Middle frontal gyrus (tissue), 1 donor: ENCODE measurements around the gene LMO7.

Experiments
- DNase-seq: peaks from one replicate; pipeline ENCODE4 v3.0.0-alpha.2; 2015; ENCODE audit warnings: low spot score; ENCODE audit errors: extremely low spot score

LMO7 gene

GRCh38 chr13:75798353-75799255, 162.5 kb downstream of the LMO7 start:
- DNase-seq, result no peak

DNA sequence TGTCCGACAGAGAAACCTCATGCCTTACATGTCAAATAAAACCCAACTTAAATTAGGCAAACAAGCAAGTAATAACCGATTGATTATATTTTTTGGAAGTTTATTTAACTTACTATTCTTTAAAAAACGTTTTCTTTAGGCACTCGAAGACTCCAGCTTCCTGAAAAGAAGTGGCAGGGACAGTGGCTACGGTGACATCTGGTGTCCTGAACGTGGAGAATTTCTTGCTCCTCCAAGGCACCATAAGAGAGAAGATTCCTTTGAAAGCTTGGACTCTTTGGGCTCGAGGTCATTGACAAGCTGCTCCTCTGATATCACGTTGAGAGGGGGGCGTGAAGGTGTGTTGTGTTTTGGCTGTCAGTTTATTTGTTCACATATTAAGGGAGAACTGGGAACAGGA, 164.4 kb downstream of the LMO7 start:
- no peak for DNase-seq

DNA sequence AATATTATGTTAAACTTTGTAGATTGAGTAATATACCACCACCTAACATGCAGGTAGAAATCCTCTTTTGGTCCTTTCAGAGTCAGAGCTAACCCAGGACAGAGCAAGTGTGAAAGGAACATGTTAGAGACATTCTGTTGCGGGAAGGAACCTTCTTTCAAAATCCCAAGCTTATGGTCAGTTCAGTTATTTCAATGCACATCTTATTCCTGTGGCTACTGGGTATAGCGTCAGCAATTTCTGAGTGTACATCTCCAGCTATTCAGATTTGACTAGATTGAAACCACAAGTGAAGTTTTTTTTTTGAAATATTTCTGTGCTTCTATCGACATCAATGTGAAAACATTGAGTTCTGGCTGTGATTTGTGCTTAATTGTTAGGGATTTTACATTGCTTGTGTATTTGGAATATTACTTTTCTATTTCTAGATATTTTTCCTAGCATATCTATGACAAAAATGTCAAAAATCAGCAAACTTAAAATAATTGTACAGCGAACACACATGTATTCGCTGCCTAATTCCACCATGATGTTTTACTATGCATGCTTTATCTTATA, 165.3 kb downstream of the LMO7 start:
- no peak for DNase-seq

GRCh38 chr13:75802161-75802560, 166.0 kb downstream of the LMO7 start:
- no peak for DNase-seq

DNA sequence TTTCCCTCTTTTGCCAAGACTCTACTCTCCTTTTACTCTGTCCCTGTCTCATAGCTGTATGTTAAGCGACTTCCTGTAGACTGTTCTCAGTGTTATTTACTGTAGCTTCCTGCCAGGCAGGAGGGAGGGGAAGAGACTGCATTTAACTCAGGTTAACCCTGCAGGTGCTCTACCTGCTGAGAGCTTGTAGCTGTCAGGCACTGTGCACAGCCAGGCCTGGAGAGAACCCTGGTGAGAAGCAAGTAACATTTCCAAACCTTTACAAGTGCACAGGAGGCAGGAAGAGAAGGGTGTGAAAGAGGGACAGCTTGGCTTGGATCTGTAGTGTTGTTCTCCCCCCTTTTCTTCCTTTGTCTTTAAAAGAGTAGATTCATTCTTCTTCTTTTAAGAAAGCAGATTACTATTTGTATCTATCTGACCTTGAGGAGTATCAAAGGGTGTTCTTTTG, 167.1 kb downstream of the LMO7 start:
- DNase-seq, result no peak

DNA sequence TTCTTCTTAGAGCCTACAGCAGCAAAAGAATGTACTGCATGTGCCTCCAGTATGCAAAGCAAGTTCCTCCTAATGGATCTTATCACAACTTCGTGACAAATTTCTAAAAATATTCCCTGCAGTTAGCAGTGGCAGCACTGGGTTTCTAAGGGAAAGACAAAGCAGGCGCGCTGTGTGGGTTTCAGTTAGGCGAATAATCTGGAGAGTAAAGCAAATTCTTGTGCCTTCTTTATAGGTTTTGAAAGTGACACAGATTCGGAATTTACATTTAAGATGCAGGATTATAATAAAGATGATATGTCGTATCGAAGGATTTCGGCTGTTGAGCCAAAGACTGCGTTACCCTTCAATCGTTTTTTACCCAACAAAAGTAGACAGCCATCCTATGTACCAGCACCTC, 167.9 kb downstream of the LMO7 start:
- DNase-seq, result no peak

GRCh38 chr13:75804605-75805004, 168.5 kb downstream of the LMO7 start:
- DNase-seq, result no peak

GRCh38 chr13:75806117-75806516, 170.0 kb downstream of the LMO7 start:
- DNase-seq, result no peak

- no peak for DNase-seq
These were observed 175.2 kb downstream of the LMO7 start for GRCh38 chr13:75811361-75811760.

GRCh38 chr13:75811841-75812240, 175.7 kb downstream of the LMO7 start:
- DNase-seq, result no peak

GRCh38 chr13:75812751-75813181, 176.6 kb downstream of the LMO7 start:
- DNase-seq, result no peak

GRCh38 chr13:75813323-75813722, 177.2 kb downstream of the LMO7 start:
- DNase-seq, result no peak

GRCh38 chr13:75818179-75818967, 182.2 kb downstream of the LMO7 start:
- DNase-seq, result no peak

- no peak for DNase-seq
These were observed 182.8 kb downstream of the LMO7 start for GRCh38 chr13:75818968-75819225.

DNA sequence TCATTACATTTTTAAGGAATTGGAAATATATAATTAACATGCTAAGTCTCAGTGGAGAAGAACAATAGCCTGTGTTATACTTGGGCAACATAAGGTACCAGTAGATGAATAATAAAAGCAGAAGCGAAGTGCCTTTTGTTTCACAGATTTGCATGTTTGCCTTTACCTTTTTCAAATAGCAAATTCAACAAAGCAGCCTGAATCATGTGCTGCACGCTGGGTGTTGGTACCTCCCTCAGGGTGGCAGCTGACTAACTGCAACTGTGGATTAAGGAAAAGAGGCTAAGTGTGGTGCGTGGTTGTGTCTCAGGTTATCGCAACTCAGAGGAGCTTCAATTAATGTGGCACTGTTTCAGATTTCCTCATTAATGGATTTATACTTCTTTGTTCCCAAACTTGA, 189.0 kb downstream of the LMO7 start:
- DNase-seq, result no peak

- no peak for DNase-seq
These were observed 189.5 kb downstream of the LMO7 start for GRCh38 chr13:75825594-75825993.

DNA sequence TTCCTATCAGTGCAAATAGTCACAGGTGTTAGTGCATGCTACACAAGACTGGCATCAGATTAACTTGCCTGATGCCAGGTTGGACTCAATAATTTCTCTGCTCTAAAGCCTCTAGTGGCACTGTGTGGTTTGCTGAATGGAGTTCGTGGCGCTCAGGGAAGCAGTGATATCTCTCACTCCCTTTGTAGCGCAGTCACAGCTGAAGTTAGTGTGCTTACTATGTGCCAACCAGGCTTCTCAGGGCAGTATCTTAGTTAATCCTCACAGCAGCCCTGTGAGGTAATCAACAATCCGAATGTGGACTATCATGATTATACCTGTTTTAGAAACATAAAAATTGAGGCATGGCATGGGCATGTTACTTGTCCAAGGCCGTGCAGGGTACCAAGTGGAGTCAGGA, 190.3 kb downstream of the LMO7 start:
- no peak for DNase-seq

- no peak for DNase-seq
These were observed 193.7 kb downstream of the LMO7 start for GRCh38 chr13:75829830-75830229.

GRCh38 chr13:75830842-75831241, 194.7 kb downstream of the LMO7 start:
- DNase-seq, result no peak

DNA sequence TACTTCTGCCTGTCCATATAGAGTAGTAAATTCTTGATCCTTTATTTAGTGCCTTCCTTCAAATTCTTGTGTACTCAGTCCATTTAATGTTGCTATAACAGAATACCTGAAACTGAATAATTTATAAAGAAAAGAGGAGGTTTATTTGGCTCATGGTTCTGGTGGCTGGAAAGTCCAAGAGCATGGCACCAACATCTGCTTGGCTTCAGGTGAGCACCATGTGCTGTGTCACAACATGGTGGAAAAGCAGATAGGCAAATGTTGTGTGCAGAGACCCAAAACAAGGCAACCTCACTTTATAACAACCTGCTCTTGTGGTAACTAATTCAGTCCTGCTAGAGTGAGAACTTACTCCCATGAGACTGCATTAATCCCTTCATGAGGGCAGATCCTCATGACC, 195.3 kb downstream of the LMO7 start:
- DNase-seq, result no peak

GRCh38 chr13:75832812-75833211, 196.7 kb downstream of the LMO7 start:
- DNase-seq, result no peak

- no peak for DNase-seq
These were observed 200.3 kb downstream of the LMO7 start for GRCh38 chr13:75836441-75836840.
